Caki2 (cell line): Measurements from ENCODE around the gene SLC4A1. TPM values are rescaled to one million over a fixed set of nuclear protein-coding genes. Genes with fewer than 3 reads are reported as not detected.
A peak's percentile ranks its signal among the peaks of the same experiment; 100 is the strongest.

Source experiments
- DNase-seq: peaks from one replicate; pipeline ENCODE4 v3.0.0-alpha.2; 2015; ENCODE audit warnings: low read depth
- in situ Hi-C: cut with HindIII; loops from 2 replicates; pipeline ENCODE4 v1.10.0; 2016; ENCODE audit warnings: low sequenced_read_pairs, low pct_unique_long_range_greater_than_20kb, mixed read lengths
- total RNA-seq: library from RNA; depleted of rRNA; stranded (reverse); fragments of >200 nt; shearing (Covaris generic); gene quantifications from 2 replicates; pipeline ENCODE4 v1.2.3, GENCODE V29; 2014; ENCODE audit warnings: low replicate concordance

SLC4A1 gene
- total RNA-seq, 1 experiment from 2014 or later: not detected

DNA sequence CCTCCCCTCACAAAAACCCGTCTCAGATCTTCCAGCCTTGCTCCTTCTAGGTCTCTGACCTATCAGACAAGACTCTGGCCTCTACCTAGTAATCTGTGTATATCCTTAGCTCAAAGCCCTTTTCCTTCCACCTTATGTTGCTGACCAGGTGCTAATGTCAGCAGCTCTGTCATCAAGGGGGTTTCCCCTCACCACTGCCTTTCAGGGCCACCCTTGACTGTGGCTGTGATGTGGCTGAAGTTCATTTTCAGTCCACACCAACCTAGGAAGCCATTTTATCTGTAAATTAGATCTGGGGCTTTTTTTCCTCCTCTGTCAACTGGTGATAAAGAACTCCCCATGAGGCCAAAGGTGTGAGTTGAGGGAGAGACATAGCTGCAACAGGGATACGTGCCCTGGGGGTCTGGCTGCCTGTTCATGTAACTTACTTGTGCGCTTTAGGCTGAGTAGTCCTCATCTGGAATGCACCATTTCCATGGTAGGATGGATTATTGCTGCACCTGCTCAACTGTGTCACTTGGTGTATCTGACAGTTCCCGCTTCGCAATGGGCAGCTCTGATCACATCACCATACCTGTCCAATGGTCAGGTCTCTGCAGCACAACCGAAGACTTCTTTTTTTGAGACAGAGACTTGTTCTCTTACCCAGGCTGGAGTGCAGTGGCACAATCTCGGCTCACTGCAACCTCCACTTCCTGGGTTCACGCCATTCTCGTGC lies 25.7 kb upstream of the SLC4A1 start:
- in situ Hi-C loops: no loop called here
- DNase-seq: no peak

DNA sequence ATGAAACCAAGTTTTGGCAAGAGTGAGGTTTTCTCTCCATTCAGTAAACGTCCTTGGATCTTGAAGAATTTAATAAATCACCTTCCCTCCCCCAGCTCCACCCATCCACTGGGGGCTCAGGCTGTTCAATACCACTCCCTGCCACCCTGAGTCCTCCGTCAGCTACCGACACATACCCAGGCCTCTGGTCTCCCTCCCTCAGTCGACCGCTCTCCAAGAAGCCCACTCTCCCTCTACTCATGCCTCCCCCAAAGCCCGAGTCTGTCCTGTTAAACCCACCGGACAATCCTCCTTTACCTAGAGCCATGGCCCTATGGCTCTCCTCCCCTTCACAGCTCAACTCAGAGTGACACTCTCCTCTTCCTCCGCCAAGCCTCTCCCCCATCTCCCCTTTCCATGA lies 19.7 kb upstream of the SLC4A1 start:
- in situ Hi-C loops: no loop called here
- DNase-seq: no peak

- in situ Hi-C loops: no loop called here
- DNase-seq: no peak
These were observed 16.1 kb upstream of the SLC4A1 start for GRCh38 chr17:44284024-44284400.

DNA sequence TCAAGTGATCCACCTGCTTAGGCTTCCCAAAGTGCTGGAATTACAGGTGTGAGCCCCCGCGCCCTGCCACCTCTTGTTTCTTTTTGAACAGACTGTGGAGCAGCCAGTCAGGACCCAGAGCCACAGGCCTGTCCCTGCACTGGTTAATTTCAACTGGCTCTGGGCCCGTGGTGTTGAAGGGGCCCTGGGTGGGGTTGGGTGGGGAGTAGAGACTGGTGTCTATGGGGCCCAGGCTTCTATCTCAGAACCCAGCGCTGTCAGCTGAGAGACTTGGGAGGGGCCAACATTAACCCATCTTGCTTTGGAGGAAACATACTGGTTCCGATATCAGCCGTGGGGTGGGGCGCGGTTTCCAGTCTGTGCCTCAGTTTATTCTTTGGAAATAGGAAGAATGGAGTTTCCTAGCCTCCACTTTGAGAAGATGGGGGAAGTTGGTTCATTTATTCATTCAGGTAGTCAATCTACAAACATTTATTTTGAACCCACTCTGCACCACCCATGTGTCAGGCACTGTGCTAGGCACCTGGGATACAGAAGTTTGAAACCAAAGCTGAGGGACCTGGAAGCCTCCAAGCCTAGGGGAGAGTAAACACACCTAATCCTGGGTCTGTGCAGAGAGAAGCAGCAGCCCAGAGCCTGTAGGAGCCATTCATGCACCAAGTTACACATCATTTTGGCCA lies 15.5 kb upstream of the SLC4A1 start:
- in situ Hi-C loops: no loop called here
- DNase-seq: no peak

DNA sequence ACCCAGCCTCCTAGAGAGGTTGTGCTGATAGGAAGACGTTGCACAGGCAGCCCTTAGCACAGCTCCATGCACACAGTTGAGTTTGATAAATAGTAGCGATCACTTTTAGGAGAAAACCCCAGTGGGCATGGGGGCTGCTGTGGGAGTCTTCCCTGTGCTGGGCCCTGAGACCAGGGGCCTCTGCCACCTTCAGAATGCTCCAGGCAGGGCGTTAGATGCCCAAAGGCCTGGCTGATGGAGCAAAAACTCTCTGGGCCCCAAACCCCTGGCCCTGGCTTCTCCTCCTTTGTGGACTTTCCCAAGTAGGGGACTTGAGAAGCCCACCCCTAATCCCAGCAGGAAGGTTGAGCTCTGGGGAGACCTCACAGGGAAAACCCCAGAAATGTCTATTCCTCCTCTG lies 14.3 kb upstream of the SLC4A1 start:
- in situ Hi-C loops: no loop called here

DNA sequence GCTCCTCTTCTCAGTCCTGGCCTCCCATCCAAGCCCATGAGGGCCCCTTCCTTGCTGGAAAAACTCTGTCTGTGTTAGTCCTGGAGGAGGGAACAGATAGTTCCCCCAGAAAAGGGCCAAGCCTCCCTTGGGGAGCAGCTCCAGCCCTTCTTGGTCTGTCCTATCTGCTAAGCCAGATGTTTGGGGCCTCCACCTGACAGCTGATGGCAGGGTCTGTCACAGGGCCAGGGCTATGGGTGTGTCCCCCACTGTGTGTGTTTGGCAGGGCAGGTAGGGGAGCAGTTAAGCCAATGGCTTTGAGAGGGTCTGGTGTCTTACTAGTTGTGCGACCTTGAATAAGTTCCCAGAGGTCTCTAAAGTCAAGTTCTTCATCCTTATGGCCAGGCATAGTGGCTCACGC lies 13.6 kb upstream of the SLC4A1 start:
- DNase-seq: no peak
- in situ Hi-C loops: no loop called here

More for the DNA sequence above, 14.3 kb upstream of the SLC4A1 start:
- no peak for DNase-seq

DNA sequence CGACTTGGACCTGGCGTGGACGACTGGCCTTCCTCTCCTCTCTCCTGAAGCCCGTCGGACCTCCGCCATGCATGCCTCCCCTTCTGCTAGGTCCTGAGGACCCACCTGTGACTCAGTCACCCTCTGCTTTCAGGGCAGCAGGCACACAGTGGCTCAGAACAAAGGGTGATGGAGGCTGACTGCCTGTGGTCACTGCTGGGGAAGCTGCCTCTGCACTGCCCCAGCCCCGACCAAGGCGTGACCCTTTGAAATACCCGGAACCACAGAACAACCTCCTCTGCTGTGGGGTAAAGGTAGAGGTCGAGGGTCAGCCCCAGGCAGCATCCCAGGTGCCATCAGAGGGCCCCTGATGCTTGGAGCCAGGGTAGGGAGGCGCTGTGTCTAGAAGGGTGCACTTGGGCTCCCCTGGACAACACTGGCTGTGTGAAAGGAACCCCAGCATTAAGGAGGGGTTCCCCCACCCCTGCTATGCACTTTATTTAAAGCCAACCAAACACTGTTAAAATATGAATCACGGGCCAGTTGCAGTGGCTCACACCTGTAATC lies 12.5 kb upstream of the SLC4A1 start:
- in situ Hi-C loops: no loop called here
- no peak for DNase-seq

DNA sequence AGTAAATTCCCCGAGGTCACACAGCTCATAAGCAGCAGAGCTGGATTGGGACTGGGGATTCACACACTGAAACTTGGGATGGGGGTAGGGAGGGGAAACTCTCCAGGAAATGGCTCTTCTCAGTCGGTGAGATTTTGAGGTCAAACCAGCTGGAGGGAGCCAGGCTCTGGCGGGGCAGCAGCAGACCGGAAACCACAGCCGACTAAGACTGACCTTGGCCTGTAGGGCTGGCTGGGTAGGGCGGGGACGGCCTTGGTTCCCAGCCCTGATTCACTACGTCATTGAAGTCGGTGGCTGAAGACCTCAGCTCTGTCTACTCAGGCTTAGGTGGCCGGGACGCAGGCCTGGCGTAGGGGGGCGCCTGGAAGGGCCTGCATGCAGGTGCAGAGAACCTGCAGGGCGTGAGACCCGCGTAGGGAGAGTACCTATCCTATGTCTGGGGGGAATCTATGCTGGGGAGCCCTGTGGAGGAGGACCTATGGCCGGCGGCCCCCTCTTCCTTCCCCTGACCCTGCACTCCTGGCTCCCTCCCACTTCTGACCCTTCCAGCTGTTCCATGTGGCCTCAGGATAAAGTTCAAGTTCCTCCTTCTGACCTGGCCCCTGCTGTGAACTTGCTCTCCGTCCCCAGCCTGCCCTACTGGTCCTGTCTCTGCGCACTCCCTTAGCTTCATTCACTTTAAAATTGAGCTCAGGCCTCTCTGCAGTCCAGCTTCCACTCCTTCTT lies 11.9 kb upstream of the SLC4A1 start:
- peak; percentile 56 for DNase-seq
- in situ Hi-C loops: no loop called here

DNA sequence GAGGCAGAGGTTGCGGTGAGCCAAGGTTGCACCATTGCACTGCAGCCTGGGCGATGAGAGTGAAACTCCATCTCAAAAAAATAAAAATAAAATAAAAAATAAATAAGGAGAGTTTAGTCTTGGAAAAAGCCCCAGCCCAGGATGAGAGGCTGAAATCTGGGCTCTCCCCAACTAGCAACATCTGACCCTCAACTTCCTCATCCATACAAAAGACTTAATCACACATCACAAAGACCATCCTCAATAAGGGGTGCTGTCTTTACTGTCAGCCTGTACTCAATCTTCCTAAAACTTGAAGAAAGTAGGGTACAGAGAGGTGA lies 11.4 kb upstream of the SLC4A1 start:
- in situ Hi-C loops: no loop called here
- DNase-seq: no peak

DNA sequence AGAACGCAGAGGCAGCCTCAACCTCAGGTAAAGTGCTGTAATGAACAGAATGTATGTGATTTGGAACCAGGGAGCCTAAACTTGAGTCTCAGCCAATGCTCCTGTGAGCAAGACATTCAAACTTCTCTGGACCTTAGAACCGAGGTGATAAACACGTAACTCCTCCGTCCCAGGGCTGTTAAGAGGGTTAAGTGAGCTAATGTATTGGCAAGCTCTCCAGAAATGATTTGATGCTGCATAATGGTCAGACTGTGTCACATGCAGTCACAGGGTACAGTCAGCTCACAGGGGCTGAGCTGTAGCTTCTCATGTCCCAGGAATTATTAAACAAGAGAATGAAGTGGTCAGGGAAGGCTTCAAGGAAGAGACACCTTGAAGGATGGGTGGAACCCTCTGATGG lies 10.0 kb upstream of the SLC4A1 start:
- in situ Hi-C loops: no loop called here
- DNase-seq: no peak

- in situ Hi-C loops: no loop called here
- no peak for DNase-seq
These were observed 5.7 kb upstream of the SLC4A1 start for GRCh38 chr17:44273607-44274006.

GRCh38 chr17:44272954-44273353 lies 5.0 kb upstream of the SLC4A1 start:
- DNase-seq: no peak
- in situ Hi-C loops: no loop called here

- in situ Hi-C loops: no loop called here
- DNase-seq: no peak
These were observed 4.5 kb upstream of the SLC4A1 start for GRCh38 chr17:44272321-44272951.

GRCh38 chr17:44269535-44270240 lies 1.8 kb upstream of the SLC4A1 start:
- DNase-seq: no peak
- in situ Hi-C loops: no loop called here

DNA sequence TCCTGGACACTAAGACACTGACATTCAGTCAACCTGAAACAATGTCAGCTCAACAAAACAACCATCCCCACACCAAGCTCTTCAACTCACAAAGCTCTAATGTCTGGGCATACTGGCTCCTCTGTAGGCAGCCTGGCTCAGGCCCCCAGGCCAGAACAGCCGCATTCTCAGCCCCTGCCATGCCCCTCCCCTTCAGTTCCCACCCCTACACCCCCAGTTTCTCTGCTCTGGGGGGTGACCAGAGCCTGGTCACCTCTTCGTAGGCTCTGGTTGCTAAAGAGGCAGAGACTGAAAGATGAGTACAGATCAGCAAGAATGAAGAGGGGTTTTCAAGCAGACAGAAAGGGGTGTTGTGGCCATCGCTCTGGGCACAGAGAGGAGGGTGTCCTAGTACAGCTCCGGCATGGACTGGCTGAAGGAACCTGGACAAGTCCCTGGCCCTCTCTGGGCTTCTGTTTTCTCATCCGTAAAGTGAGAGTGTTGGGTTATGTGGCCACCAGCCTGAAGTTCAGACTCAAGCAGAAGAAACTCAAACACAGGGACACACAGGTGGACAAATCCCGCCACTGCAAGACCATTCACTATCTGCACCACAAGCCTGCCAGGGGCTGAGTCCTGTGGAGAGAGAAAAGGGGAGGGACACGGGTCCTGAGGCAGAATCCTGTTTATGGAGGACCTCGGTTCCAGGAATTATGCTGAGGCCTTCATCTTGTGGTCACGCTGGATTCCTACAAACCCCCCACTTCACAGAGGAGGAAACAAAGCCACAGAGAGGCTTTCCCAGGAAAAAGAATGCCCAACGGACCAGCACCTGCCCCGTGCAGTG lies 987 bp upstream of the SLC4A1 start:
- DNase-seq: no peak
- in situ Hi-C loops: no loop called here

DNA sequence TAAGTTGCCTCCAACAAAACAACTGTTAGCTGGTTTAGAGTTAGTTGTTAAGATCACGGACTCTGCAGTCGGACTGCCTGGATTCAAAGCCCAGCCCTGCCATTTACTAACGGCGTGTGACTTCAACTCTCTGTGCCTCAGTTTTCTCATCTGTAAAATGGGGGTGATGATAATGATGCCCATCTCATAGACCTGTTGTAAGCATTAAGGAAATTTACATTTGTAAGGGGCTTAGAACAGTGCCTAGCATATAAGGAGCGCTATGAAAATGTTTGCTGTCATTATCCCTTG lies 825 bp downstream of the SLC4A1 start:
- in situ Hi-C loops: no loop called here
- DNase-seq: no peak

DNA sequence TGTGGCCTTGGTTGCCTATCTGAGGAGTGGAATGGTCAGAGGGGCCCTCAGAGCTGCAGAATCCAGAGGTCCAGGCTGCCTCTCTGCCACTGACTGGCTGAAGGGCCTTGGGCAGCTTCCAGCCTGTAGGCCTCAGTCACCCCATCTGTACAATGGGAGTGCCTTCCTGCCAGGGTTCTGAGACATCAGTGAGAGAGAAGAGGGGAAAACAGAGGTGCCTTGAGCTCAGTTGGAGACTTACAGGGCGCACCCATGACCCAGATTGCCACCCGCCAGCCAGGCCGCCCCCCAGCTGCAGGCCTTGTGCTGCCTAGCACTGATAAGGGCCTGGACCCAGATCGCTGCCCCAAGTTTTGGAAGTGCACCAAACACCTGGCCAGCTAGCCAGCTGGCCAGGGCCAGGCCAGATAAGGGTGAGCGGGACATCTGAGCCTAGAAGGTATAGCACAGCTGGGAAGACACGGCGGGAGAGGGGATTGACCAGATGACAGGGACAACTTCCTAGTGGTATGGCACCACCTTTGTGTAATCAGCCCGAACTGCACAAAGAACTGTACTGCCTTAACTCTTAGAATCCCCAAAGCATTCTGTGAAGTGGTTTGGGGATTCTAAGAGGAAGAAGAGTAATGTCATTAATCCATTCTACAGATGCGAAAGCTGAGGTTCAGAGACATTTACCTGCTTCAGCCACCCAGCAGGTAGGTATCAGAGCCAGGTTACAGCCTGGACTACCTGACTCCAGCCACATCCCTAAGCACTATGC lies 1.4 kb downstream of the SLC4A1 start:
- DNase-seq: peak; percentile 6
- in situ Hi-C loops: no loop called here
